Activated CD4-positive, CD25-positive, alpha-beta regulatory T cell treated with anti-CD3 and anti-CD28 coated beads, Interleukin-2, amount 50 U/mL, for 72 hours (primary cell): ENCODE measurements around the gene EIF5A.
A peak's percentile ranks its signal among the peaks of the same experiment; 100 is the strongest.

ENCODE experiments used
- DNase-seq: peaks from one replicate; pipeline ENCODE4 v3.0.0; 2021

Gene EIF5A

DNA sequence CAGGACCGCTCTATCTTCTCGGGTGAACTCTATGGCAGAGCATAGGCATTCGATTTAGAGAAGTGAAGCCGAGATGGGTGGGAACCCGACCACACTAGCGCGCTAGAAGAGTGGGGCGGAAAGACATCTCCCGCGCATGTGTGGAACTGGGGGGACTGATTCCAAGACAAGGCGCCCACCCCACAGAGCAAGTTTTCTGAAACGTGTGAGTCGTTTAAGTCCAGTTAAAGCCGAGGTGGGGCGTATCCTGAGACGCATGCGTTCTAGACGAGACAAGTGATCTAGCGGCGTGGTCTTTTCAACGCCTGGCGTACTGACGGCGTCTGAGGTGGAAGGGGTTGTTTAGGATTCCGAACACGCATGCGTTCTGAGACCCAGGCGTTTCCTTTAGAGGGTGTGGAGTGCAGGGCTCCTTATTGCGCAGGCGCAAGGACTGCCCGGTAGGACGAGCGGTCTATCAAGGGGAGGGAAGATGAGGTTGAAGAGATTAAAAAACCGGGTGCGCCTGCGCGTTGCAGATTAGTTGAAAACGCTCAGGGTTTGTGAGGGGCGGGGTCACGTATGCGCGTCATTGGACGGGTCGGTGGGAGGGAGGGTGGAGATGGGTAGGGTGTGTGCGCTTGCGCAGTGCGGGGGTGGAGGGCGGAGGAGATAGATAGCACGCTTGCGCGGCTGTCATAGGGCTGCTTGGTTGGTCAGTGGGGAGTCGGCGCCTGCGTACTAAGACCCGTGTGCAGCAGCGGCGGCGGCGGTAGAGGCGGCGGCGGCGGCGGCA is at the start of gene EIF5A:
Gene EIF5A, plus strand, starts transcription at position 718 of the 775 bp plus-strand sequence. CDS start 2,008 bp downstream, outside the sequence.
- DNase-seq: peak; percentile 100

DNA sequence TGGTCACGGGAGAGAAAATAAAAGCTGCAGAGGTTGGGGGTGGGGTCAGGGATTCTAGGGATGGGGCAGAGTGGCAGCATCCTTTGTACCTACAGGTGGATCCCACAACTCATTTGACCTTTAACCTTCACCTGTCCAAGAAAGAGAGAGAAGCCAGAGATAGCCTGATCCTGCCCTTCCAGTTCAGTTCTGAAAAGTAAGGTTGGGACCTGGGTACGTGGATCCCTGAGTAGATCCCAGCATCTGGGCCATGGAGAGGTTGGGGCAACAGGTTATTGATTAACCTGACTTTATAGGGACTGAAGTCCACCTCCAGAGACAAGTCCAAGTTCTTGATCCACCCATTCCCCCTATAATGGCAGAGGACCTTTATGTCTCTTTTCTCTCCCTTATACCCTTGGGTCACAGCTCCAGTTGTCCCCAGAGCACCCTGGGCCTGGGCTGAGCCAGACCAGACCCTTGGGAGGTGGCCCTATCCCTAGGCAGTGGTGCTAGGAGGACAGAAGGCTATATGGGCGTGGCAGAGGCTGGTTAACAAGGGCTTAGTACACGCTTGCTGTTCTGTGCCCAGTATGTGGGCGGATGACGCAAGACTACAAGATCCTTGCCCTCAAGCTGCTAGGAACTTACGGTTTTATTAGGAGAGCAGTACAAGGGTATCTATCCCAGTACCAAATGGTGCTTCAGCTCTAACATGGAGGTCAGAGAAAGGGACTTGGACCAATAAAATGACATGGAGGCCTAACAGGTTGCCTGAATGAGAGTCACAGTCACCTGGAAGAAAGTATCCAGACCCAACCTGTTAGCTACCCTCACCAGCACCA is 48.5 kb upstream of the EIF5A start:
- no peak for DNase-seq

DNA sequence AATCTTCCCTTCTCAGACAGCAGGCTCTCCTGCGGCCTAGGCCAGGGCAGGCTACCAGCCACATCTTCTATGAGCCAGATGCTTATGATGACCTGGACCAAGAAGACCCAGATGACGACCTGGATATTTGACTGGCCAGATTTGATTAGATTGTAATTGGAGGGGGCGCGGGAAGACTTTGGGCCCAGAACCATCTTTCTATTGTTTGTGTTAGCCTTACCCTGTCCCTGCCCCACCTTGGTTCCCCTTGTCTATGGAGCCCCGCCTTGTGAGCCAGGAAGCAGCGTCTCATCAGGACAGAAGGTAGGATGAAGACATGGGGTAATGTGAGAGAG is 47.9 kb upstream of the EIF5A start:
- no peak for DNase-seq

DNA sequence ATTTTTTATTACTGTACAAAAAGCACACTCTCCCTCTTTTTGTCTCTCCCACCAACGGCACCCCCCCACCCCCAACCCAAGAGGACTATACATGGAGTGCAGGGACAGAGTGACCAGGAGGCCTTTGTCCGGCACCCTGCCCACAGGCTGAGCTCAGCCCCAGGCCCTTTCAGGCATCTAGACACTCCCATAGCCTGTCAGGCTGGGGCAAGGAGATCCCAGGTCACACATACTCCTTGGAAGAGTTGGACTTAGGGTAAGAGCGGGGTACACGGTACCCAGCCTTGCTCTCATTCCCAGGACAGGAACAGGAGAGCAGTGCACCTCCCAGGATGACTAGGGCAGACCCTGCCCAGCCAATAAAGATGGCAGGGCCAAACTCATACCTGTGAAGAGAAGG is 47.3 kb upstream of the EIF5A start:
- no peak for DNase-seq

DNA sequence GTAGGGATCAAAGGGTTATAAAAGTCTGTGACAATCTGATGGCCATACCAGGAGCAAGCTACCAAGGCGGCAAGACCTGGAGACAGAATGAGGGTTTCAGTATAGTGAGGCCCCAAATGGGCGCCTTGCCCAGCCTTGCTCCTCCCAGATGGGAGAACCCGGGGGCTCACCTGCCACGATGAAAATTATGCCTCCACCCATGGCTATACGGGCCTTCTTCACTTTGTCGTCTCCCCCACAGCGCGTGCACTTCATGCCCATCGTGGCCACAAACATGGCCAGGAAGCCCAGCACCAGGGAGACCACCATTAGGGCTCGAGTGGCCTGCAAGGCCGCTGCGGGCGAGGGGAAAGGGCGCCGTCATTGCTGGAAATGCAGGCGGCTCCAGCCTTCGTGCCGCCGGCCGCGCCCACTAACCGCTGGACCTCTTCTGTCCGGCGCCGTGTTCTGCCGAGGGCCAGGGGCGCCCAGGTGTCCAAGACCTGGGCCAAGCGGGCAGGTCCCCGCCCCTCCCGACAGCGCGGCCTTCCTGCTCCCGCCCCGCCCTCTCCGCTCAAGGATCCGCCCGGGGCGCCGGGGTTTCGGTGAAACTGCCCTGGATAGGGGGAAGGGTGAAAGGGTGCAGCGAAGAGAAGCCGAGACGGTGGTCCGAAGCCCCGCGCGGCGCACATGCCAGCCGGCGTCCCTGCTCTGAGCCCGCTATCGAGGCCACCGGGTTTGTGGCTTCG is 46.6 kb upstream of the EIF5A start:
- DNase-seq: no peak

DNA sequence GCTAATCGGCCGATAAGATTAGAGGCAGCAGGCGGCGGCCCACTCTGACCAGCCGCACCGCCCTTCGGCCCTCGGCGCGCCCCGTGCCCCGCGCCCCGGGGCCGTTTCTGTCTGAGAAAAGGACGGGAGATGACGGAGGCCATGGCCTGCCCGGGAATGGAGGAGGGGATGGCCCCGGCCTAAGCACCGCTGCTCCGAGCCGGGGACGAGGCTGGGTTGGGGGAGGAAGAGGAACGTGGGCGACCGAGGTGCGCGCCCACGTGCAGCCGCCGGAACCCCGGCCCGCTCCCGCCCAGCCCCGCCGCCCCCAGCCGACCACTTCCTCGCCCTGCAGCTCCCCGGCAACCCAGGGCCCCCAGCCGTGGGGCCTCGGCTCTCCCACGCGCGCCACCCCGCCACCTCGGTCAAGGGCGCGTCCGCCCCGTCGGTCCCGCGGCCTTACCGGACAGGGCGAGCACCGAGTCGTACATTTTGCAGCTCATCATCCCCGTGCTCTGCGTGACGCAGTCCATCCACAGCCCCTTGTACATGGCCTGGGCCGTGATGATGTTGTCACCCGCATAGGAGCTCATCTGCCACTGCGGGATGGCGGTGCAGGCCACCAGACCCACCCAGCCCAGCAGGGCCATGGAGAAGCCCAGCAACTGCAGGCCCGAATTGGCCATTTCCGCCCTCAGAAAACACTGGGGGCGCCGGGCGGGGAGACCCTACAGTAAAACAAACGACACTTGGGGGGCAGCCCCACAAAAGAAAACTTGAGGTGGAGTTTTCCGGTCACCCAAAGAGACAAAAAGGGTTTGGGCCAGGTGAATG is 45.8 kb upstream of the EIF5A start:
- peak; percentile 49 for DNase-seq

DNA sequence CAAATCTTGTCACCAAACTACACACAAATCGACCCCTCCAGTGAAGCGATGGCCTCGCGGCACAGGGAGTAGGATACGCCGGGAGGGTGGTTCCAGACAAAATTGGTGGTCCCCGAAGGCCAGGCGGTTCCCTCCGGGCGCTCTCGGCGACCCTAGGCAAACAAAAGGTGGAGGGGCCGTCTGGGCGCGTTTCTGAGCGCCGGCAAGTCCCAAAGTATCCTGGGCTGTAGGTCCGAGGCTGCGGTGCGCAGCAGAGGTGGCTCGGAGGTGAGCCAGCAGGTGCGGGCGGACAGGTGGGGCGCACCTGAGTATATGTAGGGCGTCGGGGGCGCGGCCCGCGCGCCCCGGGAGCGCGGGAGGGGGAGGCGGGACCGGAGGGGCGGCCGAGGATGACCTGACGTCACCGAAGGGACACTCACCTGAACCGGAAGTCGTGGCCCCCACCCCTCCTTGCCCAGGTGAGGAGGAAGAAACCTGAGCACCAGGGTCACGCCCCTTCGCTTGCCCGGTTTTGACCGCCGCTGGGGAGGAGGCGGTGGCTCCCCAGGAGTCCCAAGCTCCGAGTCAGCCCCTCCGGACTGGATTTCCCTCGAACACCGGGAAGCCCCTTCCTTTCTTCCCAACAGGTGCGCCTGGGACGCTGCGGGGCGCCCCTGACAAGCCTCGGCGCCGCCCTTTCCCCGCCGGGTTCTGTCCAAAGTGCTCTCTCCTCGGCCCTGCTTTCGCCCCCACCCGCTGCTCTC is 45.1 kb upstream of the EIF5A start, which contains the start of gene CLDN7:
Gene CLDN7, minus strand, starts transcription at position 287 of the 743 bp plus-strand sequence. CDS start 435 bp downstream, outside the sequence.
- no peak for DNase-seq

DNA sequence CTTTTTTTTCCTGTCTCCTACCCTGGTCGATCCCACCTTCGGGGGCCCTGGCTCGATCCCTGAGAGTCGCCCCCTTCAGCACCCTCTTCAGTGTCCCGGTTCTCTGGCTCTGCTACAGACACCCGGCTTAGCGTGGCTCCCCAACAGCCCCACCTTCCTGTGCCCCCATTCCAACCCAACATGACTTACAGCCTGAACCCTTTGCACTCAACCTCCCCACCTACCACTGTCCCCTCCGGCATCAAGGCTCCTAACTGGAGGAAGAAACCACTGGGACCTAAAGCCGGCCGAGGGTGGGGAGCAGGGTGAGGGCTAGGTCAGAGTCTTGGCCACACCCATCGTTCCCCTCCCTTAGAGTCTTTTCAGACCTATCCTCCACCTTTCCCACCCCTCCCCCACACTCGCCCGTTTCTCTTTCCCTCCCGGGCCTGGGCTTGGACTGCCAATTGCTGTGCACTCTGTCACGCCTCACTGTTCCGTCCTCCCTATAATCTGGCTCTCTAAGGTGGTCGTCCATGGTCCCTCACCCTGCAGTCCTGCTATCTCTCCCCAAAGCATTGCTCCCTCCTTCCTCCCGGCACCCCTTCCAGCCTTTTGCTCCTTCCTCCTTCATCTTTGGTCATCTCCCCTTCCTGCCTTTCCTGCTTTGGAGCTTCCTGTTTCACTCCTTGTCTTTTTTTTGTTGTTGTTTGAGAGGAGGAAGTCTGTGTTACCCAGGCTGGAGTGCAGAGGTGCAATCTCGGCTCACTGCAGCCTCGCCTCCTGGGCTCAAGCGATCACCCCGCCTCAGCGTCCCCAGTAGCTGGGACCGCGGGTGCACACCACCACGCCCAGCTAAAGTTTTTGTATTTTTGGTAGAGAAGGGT is 44.3 kb upstream of the EIF5A start:
- no peak for DNase-seq

DNA sequence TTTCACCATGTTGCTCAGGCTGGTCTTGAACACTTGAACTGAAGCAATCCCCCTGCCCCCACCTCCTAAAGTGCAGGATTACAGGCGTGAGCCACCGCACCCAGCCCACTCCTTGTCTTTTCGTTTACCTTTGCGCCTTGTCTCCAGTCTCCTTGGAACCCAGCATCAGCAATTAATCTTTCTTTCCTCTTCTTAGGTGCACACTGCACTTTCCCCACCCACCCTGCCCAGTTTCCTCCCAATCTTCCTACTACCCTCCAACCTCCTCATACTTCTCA is 43.7 kb upstream of the EIF5A start:
- DNase-seq: no peak

DNA sequence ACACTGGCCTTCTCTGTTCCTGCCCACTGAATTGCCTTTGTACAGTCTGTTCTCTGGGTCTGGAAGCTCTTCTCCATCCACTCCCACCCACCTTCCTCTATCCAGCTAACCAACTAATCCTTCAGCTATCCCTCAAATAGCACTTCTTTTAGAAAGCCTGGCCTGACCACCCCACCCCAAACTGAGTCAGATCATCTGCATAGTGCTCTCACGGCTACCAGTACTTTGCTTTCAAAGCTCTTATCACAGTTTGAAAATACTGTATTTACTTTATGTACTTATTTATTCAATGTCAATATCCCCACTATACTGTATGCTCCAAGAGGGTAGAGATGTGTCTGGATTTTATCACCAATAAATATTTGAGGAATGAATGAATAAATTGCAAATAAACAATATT is 40.6 kb upstream of the EIF5A start:
- DNase-seq: no peak

DNA sequence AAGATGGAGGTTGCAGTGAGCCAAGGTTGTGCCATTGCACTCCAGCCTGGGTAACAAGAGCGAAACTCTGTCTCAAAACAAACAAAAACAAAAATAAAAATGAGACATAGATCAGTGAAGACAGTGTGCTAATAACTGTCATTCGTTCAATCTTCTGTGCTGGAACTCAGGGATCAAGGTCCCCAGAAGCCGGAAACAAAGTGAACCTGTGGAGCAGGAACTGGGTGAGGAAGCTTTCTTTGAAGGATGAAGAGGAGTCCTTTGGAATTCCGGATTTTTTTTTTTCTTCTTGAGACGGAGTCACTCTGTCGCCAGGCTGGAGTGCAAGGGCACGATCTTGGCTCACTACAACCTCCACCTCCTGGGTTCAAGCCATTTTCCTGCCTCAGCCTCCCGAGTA is 28.0 kb upstream of the EIF5A start:
- no peak for DNase-seq

DNA sequence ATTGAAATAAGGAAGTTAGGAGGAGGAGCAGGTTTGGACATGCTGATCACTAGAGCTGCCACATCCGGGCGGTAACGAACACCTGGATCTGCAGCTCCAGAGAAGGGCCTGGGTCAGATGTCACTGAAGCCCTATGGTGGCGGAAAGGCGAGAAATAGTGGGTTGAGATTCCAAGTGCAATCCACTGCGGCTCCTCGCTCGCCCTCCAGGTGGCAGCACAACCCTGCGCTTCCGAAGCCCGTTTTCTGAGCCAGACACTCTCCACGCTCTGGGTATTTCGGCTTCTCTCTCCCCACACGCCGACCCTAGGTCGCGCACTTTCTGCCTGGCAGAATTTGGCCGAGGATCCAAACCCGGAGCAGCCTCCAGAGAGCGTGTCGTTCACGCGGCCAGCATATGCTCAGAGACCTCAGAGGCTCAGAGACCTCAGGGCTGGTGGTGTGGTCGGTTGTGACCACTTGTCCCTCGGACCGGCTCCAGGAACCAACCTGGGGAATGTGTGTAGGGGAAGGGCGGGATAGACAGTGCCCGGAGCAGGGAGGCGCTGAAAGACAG is 26.8 kb upstream of the EIF5A start:
- DNase-seq: peak; percentile 76

DNA sequence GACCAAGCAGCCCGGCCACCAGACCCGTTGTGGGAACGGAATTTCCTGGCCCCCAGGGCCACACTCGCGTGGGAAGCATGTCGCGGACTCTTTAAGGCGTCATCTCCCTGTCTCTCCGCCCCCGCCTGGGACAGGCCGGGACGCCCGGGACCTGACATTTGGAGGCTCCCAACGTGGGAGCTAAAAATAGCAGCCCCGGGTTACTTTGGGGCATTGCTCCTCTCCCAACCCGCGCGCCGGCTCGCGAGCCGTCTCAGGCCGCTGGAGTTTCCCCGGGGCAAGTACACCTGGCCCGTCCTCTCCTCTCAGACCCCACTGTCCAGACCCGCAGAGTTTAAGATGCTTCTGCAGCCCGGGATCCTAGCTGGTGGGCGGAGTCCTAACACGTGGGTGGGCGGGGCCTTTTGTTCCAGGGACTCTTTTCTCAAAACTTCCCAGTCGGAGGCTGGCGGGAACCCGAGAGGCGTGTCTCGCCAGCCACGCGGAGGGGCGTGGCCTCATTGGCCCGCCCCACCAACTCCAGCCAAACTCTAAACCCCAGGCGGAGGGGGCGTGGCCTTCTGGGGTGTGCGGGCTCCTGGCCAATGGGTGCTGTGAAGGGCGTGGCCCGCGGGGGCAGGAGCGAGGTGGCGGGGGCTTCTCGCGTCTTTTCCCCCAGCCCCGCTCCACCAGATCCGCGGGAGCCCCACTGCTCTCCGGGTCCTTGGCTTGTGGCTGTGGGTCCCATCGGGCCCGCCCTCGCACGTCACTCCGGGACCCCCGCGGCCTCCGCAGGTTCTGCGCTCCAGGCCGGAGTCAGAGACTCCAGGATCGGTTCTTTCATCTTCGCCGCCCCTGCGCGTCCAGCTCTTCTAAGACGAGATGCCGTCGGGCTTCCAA is 26.1 kb upstream of the EIF5A start, which contains the start of gene SLC2A4:
Gene SLC2A4, plus strand, starts transcription at position 645 of the 879 bp plus-strand sequence. Its CDS starts 217 bp downstream, at position 862.
- peak; percentile 79 for DNase-seq

DNA sequence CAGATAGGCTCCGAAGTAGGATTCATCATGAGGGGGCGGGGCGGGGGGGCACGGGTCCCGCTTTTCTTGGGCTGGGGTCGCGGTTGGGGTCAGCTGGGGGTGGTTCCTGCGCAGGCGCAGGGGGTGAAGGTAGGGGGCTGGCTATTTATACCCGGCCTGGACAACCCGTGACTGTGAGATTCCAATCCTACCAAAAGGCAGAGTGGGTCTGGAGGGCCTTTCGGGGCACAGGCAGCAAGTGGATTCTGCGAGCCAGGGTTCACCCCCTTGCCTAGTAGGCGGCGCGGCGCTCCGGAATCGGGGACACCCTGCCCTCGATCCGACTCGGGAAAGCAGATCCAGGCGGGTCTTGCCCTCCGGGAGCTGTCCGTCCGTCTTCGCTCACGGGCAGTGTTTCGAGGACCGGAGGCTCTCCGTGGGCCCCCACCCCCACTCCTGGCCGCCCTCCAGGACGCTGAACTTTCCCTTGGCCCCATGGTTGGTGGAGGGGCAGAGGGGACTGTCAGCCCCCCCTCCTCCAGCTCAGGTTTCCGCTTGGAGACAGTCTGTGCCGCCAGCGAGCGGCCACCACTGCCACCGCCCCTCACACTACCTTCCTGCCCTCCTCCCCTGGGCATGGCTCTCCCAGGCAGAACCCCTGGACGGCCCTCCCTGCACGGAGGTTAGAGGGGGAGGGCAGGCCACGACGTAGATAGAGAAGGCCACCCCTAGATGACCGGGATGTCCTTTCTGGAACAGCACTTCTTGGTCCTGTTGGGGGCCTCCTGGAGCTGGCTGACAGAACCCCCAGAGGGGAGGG is 25.3 kb upstream of the EIF5A start:
- no peak for DNase-seq

DNA sequence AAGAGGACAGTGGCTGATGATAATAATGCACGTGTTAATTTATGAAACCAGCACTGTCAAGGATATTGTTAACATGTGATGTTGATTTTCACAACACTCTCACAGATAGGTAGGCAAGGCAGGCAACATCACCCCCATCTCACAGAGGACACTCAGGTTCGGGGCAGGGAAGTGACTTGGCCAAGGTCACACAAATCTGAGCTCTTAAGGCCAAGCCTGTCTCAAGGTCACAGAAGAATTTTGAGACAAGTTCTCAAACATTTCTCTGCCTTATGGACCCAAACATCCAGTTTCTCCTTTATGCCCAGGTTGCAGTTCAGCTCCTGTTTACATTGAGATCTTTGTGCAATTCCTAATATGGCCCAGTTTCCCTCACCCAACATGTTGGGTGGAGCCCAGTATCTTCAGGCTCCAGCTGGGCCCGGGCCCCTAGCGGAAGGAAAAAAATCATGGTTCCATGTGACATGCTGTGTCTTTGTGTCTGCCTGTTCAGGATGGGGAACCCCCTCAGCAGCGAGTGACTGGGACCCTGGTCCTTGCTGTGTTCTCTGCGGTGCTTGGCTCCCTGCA is 24.6 kb upstream of the EIF5A start:
- no peak for DNase-seq

DNA sequence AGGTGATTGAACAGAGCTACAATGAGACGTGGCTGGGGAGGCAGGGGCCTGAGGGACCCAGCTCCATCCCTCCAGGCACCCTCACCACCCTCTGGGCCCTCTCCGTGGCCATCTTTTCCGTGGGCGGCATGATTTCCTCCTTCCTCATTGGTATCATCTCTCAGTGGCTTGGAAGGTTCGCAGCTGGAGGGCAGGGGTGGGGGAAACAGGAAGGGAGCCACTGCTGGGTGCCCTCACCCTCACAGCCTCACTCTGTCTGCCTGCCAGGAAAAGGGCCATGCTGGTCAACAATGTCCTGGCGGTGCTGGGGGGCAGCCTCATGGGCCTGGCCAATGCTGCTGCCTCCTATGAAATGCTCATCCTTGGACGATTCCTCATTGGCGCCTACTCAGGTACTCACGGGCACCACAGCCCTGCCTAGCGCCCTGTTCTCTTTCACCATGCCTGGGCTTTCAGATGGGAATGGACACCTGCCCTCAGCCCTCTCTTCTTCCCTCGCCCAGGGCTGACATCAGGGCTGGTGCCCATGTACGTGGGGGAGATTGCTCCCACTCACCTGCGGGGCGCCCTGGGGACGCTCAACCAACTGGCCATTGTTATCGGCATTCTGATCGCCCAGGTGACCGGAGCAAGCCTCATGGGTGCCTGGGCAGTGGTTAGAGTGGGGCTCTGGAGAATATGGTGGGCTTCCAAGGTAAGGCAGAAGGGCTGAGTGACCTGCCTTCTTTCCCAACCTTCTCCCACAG is 23.8 kb upstream of the EIF5A start:
- DNase-seq: no peak

DNA sequence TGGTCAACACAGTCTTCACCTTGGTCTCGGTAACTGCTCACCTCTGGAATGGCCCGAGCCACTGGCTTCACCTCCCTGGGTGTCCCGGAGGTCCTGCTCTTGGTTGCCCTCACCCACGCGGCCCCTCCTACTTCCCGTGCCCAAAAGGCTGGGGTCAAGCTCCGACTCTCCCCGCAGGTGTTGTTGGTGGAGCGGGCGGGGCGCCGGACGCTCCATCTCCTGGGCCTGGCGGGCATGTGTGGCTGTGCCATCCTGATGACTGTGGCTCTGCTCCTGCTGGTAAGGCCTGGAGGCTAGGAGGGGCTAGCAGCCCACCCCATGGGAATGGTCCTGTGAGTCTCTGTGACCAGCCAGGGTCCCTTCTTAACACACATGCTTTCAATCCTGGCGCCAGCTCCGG is 22.5 kb upstream of the EIF5A start:
- no peak for DNase-seq

DNA sequence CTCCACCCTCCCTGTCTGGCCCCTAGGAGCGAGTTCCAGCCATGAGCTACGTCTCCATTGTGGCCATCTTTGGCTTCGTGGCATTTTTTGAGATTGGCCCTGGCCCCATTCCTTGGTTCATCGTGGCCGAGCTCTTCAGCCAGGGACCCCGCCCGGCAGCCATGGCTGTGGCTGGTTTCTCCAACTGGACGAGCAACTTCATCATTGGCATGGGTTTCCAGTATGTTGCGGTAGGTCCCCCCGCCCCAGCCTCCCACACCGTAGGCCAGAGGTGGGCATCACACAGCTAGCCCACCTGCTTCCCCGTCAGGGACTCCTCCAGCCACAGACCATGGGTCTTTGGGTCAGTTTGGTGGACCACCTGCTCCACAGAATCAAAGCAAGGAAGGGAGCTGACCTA is 21.7 kb upstream of the EIF5A start:
- DNase-seq: no peak
